Liver (tissue), 3 donors: ENCODE results near the gene MAN2A2.

Experiments used
- CTCF ChIP-seq: fragments of 150-350 bp; IDR thresholded peaks from 2 replicates; pipeline ENCODE4 v1.5.1; 2017; ENCODE audit warnings: improper control_type of control experiment, low read depth, low read length; ENCODE audit not compliant: missing input control
- EGR1 ChIP-seq, 2 donors: IDR thresholded peaks; 2 replicates each; pipeline ENCODE4 v1.6.1; 2016 to 2018; ENCODE audit warnings: antibody characterized with exemption in 2 of 2, low read depth in 2 of 2
- GABPA ChIP-seq, 2 donors: IDR thresholded peaks in 1 of 2; conservative IDR thresholded peaks in 1 of 2; 2 replicates each; pipeline ENCODE4 v1.6.1; 2016; ENCODE audit warnings: antibody characterized with exemption in 2 of 2, mild to moderate bottlenecking in 1 of 2, moderate library complexity in 1 of 2
- REST ChIP-seq: IDR thresholded peaks from 2 replicates; pipeline ENCODE4 v1.6.1; 2016; ENCODE audit warnings: antibody characterized with exemption, mild to moderate bottlenecking
- TF ChIP-seq, protein P1 (sequence below): IDR thresholded peaks from 2 replicates; pipeline ENCODE4 v1.6.1; 2016; ENCODE audit warnings: antibody characterized with exemption
- donor health status: healthy.
- donor health status: healthy.

- no peak for TF ChIP-seq CTCF
- TF ChIP-seq GABPA (IDR thresholded peaks at IDR 0.05 in 1 of 2, conservative IDR thresholded peaks at IDR 0.05 in 1 of 2) = no peak
- TF ChIP-seq REST = no peak
- no peak for TF ChIP-seq EGR1 (IDR thresholded peaks at IDR 0.05; ENCODE audit: low read depth in 2 of 2)
- TF ChIP-seq, protein P1, sequence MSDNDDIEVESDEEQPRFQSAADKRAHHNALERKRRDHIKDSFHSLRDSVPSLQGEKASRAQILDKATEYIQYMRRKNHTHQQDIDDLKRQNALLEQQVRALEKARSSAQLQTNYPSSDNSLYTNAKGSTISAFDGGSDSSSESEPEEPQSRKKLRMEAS = no peak
Measured at GRCh38 chr15:90903733-90904536, 833 bp downstream of the MAN2A2 start.
